Superior temporal gyrus (tissue), 1 donor: Measurements from ENCODE around the gene TTL.

Experiments used
- DNase-seq: peaks from one replicate; pipeline ENCODE4 v3.0.0-alpha.2; 2016; ENCODE audit errors: extremely low spot score

Gene TTL

DNA sequence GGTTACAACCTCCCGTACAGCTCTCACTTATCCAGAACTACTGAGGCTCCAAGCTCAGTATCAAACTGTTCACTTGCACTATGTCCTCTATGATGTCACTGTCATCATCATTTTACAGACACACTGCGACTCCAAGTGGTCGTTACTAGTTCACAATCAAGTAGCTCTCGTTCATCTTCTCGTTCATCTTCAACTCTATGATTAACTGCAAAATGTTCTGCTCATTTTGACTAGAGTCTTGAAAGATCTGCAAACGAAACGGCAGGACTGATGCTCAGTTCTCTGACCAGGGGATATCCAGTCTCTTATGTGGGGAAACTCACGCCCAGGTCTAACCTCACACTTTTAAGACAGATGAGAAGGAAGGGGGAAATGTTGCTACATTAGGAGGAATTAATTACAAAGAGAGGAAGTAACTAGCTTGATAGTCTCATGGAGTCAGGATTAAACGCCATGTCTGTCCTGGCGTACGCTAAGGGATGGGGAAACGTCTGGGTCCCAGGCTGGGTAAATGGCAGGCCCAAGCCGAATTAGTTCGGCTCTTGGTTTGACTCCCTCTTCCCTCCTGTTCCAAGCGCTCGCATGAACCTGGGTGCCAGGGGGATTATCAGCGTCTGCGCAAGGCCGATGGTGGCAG is 101.7 kb downstream of the TTL start:
- no peak for DNase-seq

GRCh38 chr2:112584134-112584890 is 102.4 kb downstream of the TTL start, which contains the start of gene CHCHD5:
Gene CHCHD5 (plus strand): TSS chr2:112584609. CDS start chr2:112584648, 39 bp downstream.
- peak; percentile 98 for DNase-seq

DNA sequence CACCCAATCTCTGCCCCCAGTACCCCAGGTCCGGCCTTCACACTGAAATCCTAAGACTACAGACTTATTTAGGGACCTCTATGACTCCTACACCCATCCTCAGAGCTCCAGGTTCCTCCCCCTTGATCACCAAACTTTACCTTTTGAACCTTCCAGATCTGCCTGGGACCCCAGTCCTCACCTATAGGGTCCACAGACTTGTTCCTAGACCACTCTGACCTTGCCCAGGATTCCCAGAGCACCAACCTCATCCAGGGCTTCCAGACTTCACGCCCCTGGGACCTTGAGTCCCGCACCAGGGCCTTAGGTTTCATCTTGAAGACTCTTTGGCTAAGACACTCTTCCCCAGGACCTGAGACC is 102.9 kb downstream of the TTL start:
- no peak for DNase-seq

GRCh38 chr2:112585400-112585799 is 103.4 kb downstream of the TTL start:
- DNase-seq = no peak

- no peak for DNase-seq
Observed at GRCh38 chr2:112585873-112586464, 104.0 kb downstream of the TTL start.

DNA sequence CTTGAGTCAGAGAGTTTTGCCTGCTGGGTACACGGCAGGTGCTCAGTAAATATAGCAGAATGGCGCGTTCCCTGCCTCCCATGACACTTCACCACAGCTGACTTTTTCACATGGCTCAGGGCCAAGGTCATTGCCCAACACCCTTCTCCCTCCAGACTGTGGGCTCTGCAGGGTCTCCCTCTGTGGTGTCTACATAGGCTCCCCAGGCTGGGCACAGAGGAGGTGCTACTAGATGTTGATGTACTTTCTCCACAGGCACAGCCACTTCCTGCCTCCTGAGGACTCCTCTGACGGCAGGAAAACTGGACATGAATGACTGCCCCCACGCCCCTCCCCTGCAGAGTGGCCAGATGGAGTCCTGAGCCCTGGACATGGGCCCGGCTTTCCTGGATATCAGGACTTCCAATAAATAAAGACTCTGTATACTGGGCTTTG is 106.7 kb downstream of the TTL start:
- no peak for DNase-seq
